GM18520 (cell line): ENCODE data around the gene CCDC136.

ENCODE experiments used
- ATAC-seq: cut with Tn5 transposase; IDR thresholded peaks from one replicate; pipeline ENCODE4 v1.9.1; 2021; ENCODE audit not compliant: unreplicated experiment

Gene CCDC136

GRCh38 chr7:128842674-128843641, 51.2 kb downstream of the CCDC136 start:
- ATAC-seq = no peak

GRCh38 chr7:128843938-128844621, 52.3 kb downstream of the CCDC136 start:
- ATAC-seq = no peak

GRCh38 chr7:128844777-128845311, 53.1 kb downstream of the CCDC136 start:
- no peak for ATAC-seq

- ATAC-seq = no peak
Observed at GRCh38 chr7:128845475-128845874, 53.7 kb downstream of the CCDC136 start.

- ATAC-seq = no peak
Observed at GRCh38 chr7:128845987-128846386, 54.2 kb downstream of the CCDC136 start.

GRCh38 chr7:128846781-128847444, 55.1 kb downstream of the CCDC136 start:
- ATAC-seq = no peak

GRCh38 chr7:128847721-128848211, 56.0 kb downstream of the CCDC136 start:
- ATAC-seq = no peak

GRCh38 chr7:128848289-128849155, 56.8 kb downstream of the CCDC136 start:
- no peak for ATAC-seq

- no peak for ATAC-seq
Observed at GRCh38 chr7:128849156-128849515, 57.4 kb downstream of the CCDC136 start.

GRCh38 chr7:128849804-128850490, 58.2 kb downstream of the CCDC136 start:
- no peak for ATAC-seq

GRCh38 chr7:128852537-128853254, 60.9 kb downstream of the CCDC136 start:
- ATAC-seq = no peak

- ATAC-seq = no peak
Observed at GRCh38 chr7:128853799-128854198, 62.0 kb downstream of the CCDC136 start.

- ATAC-seq = no peak
Observed at GRCh38 chr7:128854396-128854795, 62.6 kb downstream of the CCDC136 start.

GRCh38 chr7:128855559-128855958, 63.8 kb downstream of the CCDC136 start:
- ATAC-seq = no peak

GRCh38 chr7:128856001-128856718, 64.4 kb downstream of the CCDC136 start:
- ATAC-seq = no peak

- ATAC-seq = no peak
Observed at GRCh38 chr7:128858380-128859231, 66.8 kb downstream of the CCDC136 start.
